NCI-H446 treated with DMSO at 0.1 percent for 48 hours (cell line): ENCODE results near the gene MTA3.

ENCODE experiments used
- DNase-seq: peaks from one replicate; lab custom pipeline; 2025; lab: John Stamatoyannopoulos, UW

Gene MTA3

GRCh38 chr2:42787424-42787787, 219.0 kb downstream of the MTA3 start:
- DNase-seq: no peak

DNA sequence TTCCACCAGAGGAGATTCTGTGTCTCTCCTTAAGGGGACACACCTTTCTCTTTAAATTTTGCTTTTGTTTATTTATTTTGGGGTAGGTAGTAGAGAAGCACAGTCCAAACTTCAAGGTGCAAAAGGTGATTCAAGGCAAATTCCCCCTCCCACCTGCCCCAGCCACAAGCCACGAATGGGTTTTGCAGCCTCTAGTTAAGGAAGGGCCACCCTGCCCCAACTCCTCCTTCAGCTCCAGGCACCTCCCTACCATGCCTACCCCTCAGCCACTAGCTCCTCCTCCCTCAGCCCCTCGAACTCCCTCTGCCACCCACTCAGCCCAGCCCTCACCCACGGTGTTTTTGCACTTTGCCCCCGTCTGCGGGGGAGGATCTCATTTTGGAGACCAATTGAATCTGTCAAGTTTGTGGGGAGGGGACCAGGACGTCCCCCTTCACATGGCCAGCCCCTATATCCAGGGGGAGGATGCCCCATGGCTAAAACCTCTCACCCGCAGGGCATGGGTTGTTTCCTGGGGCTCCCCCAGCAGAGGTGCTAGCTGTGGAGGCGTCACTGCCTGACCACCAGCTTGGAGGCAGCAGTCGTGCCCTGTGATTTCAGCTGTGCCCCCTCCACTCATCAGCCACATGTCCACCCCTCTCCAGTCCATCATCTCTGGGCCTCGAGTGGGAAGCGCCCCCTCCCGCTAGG, 219.5 kb downstream of the MTA3 start:
- no peak for DNase-seq

GRCh38 chr2:42788478-42788793, 220.0 kb downstream of the MTA3 start:
- DNase-seq: no peak

DNA sequence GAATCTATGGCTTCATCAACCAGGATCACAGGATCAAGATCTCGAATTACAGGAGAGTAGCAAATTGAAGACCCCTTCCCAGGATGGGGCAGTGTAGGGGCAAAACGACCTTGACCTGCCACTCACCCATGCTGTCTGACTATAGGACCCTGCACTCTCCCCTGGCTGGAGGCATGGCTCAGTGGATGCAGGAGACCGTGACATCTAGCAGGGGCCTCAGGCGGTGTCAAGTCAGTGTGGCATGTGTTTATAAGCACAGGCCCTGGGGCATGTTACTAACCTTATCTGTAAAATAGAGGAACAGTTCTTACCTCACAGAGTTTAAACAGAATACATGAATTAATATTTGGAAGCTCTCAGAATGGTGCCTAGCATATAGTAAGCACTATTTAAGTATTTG, 220.4 kb downstream of the MTA3 start:
- no peak for DNase-seq

GRCh38 chr2:42789751-42790150, 221.3 kb downstream of the MTA3 start:
- no peak for DNase-seq

- no peak for DNase-seq
Observed at GRCh38 chr2:42791606-42792005, 223.2 kb downstream of the MTA3 start.

DNA sequence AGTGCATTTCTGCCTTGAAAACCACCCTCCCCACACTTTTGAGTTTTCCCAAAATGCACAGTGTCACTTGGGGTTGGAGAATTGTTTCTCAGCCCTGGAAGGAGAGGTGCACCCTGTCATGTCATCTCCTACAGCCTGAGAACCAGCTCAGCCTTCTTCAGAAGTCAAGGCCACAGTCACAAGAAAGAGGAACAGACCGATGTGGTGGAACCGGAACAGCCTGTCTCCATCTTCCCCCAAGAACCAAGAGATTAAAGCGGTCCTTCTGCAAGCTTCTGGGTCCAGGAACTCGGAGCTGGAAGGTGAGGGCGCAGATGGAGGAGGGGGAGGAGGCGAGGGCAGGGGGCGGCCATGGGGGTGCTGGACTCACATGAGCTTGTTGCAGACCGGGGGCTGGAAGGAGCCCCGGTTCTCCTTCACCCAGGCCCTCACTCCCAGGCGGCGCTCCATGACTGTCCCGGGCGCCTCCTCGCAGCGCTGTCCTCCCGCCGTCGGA, 223.7 kb downstream of the MTA3 start:
- DNase-seq: no peak

DNA sequence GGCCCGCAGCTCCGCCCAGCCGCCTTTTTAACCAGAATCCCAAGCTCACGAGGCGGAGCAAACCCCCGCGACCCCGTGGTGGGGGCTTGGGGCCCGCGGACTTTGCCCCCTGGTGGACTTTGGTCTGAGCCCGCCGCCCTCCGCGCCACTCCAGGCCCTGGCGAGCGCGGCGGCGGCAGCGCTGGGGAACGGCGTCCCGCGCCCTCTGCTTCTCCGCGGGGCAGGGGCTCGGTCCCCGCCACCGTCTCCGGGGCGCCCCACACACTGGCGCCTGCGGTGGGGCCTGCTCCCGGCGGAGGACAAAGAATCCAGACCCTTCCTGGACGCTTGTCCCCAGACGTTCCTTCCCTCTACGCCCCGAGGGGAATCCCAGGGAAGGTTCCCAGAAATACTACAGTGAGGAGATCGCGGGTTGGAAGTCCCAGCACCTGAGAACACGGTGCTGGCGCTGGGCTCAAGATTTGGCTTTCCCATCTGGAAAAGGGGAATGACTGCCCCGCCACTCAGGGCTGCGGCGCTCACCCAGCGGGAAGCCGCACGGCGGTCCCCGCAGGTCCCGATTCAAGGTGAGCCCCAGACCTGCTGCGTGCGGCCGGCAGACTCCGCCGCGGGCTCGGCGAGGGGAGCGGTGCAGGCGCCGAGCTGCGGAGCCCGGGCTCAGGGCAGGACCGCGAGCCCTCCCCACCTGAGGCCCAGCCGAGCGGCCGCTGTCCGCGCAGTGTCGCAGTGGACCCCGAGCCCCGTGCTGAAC, 224.3 kb downstream of the MTA3 start, which contains the start of gene HAAO:
Gene HAAO, minus strand, starts transcription at position 1 of the 751 bp plus-strand sequence. CDS start 47 bp downstream, outside the sequence.
- no peak for DNase-seq

- DNase-seq: no peak
Observed at GRCh38 chr2:42793334-42794270, 225.2 kb downstream of the MTA3 start.

DNA sequence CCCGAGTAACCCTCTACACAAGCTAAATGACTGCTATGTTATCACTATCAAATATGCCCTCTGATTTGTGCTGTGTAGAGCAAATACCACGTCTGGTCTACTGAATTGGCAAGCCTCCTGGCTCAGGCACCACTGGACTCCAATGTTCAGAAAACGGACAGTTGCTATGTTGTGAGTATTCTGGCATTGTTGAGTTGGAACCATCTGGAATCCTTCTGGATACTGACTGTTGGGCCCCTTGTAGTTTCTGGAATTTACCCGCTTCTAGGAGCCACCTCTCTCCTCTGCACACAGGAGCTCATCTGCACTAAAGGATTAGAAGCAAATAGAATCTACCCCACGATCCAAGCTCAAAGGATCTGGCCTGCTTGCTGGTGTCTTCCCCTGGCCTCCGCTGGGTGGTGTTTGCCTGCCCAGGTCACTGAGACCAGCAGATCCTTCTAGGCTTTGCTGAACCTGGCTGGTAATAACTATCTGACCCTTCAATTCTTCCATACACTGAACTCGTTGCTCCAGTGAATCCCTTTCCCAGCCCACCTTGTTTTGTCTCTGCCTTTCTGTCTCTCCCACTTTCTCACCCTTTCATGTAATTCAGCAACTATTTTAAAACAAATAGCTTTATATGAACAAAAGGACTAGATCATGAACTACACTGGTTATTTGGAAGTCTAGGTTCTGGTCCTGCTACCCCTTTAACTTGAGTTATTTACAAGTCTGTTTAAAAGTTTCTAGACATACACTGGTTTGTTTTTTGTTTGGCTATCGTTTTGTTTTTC, 226.0 kb downstream of the MTA3 start:
- no peak for DNase-seq

DNA sequence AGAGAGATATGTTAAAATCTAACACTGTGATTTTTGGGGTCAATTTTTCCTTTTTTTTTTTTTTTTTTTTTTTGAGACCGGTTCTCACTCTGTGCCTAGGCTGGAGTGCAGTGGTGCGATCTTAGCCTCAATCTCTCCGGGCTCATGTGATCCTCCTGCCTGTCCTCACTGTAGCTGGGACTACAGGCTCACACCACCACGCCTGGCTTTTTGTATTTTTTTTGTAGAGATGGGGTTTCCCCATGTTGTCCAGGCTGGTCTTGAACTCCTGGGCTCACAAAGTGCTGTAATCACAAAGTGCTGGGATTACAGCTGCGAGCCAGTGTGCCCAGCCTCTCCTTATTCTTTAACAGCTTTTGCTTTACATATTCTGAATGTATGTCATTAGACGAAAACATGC, 226.8 kb downstream of the MTA3 start:
- no peak for DNase-seq

DNA sequence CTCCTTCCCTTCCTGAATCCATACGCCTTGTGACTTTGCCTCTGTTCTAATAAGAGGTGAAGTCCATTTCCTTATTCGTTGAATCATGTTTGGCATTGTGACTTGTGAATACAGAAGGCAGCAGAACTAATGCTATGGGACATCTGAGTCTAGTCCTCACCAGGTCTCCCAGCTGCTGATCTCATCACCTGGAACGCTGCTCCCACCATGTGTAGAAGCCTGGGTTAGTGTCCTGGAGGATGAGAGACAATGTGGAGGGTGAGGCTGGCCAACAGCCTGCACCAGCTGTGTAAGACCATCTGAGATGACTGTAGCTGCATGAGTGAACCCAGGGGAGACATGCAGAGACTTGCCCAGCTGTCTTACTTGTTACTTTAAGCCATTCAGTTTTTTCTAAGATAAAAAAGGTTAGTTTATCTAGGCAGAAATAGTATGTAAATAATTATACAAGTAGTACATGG, 227.4 kb downstream of the MTA3 start:
- DNase-seq: peak; percentile 9

DNA sequence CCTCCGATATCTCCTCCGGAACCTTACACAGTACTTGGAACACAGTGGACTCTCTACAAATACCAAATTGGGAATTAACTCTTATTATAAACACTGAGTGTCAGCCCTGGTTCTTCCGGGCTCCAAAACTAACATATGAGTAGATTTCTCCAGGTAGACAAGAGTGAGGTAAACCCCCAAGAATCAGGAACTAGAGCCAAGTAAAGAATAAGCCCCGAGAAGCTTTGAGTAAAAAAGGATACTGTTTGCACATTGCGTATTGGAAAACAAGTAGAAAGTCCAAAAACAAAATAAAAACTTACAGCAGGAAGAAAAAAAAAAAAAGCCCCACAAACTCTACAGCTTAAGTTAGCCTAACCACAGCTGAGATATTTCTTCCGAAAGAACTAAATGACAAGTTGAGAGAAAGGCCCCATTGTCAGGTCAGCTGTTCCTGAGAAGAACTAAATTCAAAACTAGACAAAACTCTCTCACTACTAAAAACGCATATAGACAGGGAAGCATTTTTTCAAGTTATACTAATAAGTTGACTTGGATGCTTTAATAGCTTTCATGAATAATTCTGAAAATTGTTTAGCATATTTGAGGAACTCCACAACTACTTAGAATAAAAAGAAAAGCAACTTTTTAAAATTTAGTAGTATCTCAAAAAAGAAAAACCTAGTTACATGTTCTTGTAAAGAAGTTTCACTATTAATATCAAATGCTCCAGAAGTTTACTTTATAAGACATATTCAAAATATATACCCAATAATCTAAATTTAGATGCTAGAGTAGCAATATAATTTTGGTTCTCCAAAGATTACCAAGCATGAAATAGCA, 228.2 kb downstream of the MTA3 start:
- no peak for DNase-seq

DNA sequence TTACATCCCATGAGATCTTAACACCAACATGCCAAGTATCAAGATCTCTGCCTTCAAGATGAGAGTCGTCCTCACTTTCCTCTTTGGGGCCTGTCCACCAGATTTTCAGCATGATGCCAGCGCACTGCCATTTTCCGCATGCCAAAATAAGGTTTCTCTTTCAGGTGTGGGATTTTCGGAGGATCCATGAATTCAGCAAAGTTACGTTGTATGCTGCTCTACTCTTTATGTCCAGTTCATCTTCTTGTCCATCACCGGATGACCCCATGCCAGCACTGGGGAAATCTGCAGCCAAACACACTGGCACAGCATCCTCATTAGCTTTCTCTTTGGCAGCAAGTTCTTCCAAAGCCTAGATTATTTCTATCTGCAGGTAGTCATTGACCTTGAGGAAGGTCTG, 228.8 kb downstream of the MTA3 start:
- DNase-seq: no peak

- no peak for DNase-seq
Observed at GRCh38 chr2:42799881-42800280, 231.4 kb downstream of the MTA3 start.

DNA sequence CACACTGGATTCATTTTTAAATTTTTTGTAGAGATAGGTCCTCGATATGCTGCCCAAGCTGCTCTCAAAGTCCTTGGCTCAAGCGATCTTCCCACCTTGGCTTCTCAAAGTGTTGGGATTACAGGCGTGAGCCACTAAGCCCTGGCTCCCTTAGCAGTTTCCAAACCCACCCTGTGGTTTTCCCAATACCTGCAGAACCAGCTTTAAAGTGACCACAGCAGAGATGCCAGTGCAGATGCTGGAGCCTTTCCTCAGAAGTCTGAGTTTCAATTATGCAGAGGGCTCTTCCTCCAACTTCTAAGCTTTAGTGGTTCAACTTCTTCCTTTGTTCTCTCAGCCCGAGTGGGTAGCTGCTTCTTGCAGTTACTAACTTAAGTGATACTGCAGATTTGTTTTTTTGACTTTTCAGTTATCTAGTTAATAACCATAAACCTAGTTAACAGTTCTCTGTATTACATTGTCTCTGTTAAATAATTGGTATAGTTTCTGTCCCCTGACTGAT, 232.1 kb downstream of the MTA3 start:
- no peak for DNase-seq

DNA sequence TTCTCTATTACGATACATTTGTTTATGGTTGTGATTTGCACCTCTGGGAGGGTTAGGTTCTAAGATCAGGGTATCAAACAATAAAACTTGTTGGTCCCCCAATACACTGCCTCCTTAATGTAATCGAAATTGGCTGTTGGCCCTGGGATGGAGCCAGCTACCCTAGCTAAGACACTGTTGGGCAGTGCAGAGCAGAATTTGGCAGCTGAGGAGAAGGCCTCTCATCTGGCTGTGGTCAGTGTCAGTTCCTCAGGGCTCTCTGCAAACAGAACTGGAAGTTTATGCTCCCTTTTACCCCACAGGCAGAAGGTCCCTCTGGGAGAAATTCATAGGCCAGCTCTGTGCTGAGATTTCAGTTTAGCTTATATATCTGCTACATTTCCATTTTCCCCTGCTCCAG, 232.5 kb downstream of the MTA3 start:
- DNase-seq: no peak

GRCh38 chr2:42801381-42801780, 232.9 kb downstream of the MTA3 start:
- DNase-seq: peak; percentile 10

GRCh38 chr2:42802150-42802549, 233.7 kb downstream of the MTA3 start:
- DNase-seq: no peak

- no peak for DNase-seq
Observed at GRCh38 chr2:42804338-42804737, 235.9 kb downstream of the MTA3 start.

- no peak for DNase-seq
Observed at GRCh38 chr2:42804891-42805290, 236.5 kb downstream of the MTA3 start.
